GM18511 (cell line): ENCODE measurements around the gene MIPOL1.

Source experiments
- ATAC-seq: cut with Tn5 transposase; IDR thresholded peaks from one replicate; pipeline ENCODE4 v1.9.1; 2021; ENCODE audit warnings: mild to moderate bottlenecking, moderate library complexity; ENCODE audit not compliant: unreplicated experiment

Gene MIPOL1

DNA sequence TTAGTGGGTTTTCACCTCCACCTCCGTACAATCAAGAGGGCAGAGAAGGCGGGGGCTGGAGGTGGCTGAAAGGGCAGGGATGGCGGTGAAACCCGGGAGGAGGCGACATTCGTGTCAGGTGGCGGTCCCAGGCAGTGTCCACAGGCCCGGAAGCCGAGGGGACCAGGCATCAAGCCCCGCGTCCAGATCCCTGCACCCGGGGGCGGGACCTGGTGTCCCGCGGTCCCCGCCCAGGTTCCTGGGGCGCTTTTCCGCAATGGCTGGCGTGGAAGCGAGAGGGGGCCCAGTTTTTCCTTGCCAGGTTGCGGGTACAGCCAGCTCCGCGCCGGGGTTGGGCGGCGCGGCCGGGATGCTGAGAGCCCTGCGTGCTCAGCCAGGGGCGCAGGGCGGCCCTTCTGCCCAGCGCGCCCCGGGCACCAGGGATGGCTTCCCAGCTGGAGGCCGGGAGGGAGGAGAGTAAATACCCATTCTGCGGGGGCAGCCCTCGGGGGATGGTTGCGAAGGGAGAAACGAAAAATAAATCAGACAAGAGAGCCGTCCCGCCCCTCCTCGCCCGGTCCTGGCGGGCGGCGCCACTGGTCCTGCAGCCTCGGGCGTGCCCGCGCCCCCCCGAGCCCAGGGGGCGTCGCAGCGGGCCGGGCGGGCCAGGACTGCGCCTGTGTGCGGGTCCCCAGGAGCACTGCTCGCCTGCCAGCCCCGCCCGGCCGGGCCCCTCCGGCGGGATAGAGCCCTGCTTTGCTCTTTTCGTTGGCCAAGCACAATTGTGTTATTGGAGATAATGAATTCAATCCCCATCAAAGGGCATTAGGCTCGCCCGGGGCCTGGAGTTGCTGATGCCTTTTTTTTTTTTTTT is 385.8 kb downstream of the MIPOL1 start:
- no peak for ATAC-seq

DNA sequence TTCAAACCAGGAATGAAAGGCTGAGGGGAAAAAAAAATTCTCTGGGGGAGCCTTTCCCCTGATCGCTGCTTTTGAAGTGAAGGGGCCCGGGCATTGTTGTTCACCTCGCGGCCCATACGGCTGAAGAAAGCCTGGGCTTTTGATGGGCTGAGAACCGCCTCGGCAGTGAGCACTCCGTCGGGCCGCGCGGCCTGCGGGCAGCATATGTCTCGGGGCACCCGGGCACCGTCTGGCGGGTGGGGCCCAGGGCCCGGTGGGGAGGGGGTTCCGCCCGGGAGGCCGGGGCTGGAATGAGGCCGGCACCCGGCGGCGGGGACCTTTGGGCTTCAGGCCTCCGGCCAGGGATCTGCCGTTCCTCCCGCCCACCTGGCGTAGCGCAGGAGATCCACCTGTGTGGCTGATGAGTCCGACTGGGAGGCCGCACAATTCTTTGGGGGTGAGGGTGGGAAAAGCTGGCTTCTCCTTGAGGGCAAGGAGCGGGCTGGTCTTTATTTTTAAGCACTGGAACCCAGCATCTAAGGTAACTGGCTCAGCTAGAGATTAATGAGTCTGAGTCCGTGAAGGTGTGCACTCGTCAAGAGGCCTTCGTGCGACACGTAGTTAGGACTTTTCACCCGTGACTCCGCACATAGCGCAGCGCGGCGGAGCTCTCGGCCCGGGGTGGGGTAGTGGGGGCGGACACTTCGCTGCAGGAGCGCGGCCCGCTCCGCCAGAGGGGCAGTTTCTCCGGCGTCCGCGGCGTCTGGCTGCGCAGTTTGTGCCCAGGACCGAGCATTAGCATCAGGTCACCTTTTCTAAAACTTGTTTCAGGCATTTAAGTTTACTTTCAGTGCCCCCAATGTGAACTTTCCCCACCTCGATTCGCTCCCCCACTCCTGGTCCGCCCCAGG is 386.7 kb downstream of the MIPOL1 start:
- ATAC-seq: no peak

DNA sequence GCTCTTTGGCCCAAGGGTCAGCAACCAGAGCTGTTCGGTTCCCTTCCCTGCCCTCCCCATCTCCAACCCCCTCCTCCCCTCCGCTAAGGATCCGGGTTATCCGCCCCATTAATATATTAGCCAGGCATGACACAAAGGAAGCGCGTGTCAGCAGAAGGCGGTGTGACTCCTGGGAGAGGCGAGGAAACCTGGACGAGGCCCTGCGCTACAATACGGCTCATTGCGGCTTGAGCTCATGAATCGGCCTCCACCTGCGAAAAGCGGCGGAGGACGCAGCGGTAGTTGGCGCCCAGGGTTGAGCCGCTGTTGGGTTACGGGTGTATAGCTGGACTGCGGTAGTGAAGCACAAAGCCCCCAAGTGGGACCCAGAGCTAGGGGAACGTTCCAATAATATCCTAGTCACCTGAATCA is 387.4 kb downstream of the MIPOL1 start:
- no peak for ATAC-seq

DNA sequence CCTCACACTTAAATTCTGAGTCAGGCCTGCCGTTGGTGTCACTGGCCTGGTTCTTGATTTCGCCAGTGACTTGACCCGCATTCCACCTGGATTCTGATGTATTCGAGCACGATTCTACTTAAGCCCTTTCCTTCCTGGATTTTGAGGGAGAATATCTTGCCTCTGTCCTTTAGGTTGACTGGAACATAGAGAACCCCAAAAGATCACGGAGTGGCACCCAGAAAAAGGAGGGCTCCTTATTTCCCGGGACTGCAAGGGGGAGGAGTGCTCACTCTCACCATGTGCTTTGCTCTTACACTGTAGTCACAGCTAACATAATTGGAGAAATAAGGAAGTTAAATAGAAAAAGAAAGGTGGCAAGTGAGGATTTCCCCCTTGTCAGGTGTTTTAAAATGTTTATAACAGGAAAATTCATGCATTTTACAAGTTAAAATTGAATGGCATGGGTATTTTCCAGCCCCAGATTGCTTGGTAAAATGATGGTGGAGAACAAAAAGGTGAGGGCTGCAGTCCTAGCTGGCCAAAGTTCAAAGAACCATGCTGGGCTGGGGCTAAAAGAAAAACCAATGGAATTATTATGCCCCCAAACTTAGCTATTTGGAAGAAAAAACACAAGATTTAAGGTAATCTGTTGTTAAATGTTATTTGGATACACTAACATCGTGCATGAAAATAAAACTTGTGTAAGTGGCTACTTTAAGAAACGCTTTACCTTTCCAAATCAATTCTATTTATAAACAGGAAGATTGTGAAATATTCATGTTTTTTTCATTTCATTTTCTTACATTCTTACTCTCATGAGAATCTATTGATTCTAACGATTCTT is 388.4 kb downstream of the MIPOL1 start:
- ATAC-seq: no peak

DNA sequence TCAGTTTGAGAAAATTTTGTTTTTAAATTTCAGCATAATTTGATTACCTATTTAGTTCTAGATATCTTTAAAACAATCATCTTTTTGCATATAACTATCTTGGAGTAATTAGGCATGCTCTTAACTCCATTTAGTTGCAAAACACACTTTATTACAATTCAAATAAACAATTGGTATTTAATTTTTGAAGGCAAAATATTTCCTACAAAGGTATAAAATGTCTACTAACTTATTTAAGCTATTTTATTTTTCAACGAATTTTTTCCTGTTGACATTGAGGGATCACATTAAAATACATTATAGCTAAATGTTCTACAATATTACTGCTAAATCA is 389.0 kb downstream of the MIPOL1 start:
- no peak for ATAC-seq

DNA sequence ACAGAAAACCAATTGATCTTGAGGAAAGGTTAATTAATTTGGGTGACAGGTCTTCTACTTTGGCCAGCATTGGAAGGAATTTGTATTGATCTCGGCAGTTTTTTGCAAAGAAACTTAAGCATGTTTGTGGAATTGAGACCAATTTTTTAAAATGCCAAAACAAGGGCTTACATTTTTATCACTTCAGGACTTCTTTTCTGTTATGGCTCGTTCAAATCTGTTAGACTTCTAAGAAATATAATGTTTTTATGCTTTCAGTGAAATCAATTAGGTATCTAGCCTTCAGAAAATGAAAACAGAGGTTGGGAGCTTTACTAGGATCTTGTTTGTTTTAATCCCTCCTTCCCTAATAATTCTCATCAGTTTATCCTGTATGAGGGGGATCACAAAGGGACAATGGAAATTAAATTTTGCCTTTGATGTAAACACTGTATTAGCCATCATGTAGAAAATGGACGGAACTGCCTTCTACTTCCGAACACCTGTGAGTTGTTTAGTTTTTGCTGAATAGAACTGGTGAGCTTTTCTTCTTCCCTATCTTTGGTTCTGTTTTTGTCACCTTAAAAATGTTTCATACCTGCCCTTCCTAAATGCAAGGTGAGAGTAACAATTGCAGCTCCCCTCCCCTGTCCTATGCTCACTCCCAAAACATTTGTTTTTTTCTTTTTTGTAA is 389.5 kb downstream of the MIPOL1 start:
- ATAC-seq: no peak

DNA sequence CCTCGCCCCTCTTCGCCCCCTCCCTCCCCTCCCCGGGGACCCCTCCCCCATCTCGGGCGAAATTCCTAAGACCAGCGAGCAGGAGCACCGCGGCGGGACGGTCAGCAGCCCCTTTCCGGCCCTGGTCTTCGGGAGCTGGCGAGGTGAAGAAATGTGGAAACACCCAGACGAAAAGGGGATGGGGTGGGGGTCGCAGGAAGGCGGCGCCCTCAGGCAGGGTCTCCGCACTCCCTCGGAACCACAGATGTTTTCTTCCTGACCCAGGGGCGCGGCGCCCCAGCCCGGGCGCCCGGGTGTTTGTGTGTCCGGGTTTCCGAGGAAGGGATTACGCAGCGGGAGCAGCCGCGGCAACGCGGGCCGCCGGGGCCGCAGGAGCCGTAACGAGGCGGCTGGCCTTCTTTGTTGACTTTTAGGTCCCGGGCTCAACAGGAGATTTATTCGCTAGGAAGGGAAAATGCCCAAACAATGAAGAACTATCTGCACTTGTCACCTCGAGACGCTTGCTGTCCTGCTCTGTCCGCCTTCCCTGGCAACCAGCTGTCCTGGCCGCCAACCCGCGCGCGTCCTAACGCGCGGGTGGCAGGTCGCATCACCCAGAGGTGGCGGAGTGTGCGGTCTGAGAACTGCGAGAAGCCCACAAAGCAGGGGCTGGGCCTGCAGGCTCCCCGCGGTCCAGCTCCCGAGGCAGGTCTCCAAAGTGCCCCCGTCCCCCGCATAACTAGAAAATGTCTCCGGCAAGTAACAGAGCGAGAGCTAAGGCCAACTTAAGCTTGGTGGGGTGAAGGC is 390.3 kb downstream of the MIPOL1 start:
- ATAC-seq: no peak

DNA sequence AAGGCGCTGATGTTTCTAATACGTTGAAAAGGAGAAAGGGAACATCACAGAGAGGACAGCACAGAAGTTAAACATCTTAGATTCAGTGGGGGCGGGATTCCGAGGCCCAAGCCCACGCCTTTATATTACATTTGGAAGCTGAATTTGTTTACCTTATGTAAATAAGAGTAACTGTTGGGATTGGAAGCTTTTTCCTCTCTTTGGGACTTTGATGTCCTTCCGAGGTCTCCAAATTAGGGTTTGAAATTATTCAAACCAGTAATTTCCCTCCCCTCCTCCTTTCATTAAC is 390.9 kb downstream of the MIPOL1 start:
- no peak for ATAC-seq

DNA sequence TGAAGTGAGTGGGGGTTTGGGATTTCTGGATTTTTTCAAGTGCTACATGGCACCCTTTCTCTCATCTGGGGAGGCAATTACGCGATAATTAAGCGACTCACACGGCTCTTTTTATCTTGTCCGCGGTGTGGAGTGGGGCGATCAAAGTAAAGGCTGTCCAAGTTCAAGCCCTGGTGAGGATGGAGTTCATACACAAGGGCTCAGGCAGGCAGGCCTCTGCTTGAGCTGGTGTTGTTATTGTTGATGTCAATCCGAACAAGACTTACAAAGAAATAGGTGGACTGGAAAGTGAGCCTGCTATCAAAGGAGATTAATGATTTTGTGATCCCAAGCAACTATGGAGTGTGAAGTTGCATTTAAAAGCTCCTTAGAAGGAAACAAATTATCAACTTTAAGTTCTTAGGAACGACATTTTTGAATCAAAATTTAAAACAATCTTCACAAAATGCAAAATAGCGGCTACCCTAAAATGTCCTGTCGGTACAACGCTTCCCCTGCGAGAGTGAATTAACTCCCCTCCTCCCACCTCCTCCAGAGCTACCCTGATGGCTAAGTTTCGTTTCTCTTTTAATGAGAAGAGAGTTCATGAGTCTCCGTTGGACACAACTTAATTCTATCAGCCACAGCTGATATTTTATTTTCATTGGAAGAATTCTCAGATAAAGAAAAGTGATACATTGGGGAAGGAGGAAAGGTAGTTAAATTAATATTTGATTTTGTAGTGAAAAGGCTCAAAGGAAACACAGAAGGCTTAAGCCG is 391.4 kb downstream of the MIPOL1 start:
- no peak for ATAC-seq

DNA sequence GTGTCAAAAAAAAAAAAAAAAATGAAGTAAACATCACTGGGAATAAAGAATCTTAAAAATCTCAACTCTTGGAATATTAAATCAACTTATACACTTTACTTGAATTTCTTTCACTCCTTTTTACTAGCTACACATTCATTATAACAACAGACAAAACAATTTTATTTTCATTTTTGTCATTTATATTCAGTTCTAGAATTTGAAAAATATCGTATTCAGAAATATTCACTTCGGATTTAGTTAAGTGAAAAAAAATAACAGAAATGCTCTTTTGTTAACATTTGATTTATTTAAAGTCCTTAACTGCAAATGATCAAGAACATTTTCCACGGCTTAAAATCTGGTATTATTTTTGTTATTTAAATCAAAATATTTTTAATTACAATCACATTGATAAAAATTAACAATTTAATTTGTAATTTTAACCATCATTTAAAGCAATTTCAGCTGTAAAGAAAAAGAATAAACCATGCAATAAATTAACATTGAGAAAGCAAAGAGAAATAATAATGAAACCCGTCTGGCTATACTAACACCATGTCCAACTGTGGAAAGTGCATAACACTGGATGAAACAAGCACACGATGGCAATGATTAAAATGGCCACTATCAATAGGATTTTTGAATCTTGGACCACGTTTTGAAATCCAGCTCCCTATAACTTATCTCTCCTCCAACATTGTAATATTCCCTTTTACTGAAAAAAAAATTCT is 392.1 kb downstream of the MIPOL1 start:
- no peak for ATAC-seq

DNA sequence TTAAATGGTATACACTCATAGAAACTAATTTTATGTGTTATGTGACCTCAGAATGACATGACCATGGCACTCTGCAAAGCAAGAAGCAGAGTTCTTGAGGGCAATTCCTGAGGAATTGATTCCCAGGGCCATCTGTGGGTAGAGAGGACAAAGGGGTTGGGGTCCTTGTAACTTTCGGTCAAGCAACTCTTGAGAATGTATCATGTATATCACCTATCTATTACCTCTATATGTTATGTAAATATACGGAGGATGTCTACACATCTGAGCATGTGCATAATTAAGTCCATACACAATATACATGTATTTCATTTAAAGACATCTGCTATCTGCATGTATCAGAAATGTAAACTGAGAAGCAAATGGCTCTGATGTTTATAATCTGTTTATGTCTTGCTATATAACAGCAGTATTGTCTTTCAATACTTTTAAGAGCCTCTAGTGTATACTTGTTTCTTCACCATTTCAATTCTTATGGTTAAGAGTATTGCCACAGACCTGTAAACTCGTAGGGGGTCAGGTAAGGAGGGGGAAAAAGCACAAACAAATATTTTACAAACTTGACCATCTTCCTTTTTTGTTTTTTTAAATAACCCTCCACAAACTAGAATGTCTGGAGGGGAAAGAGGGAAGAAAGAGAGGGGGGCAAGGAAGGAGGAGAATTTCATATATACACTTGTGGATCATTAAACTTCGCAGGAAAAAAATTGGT is 392.8 kb downstream of the MIPOL1 start:
- no peak for ATAC-seq

DNA sequence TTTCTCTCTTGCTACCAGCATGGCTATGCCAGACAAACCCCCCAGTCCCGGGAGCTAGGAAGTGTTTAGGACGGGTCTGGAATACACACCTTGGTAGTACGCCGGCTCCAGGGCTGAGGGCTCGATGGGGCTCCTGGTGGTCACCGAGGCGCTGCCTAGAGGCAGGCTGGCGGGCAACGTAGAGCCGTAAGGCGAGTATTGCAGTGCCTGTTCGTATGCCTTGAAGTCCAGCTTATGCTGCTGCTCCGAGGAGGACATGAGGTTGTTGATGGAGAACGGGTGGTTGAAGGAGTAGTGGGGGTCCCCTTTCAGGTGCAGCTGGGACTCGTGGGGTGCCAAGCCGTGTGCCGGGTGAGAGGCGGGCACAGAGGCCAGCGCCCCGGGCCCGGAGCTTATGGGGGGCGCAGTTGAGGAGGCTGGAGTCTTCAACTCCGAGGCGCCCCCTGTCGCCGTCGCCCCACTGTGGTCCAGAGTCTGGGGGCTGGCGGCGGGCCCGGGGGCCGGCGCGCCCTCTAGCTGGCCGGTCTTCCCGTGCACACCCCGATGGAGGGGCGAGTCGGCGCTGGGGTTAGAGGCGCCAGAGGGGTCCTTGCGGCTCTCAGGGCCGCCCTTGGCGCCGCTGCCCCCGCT is 393.7 kb downstream of the MIPOL1 start:
- ATAC-seq: no peak

DNA sequence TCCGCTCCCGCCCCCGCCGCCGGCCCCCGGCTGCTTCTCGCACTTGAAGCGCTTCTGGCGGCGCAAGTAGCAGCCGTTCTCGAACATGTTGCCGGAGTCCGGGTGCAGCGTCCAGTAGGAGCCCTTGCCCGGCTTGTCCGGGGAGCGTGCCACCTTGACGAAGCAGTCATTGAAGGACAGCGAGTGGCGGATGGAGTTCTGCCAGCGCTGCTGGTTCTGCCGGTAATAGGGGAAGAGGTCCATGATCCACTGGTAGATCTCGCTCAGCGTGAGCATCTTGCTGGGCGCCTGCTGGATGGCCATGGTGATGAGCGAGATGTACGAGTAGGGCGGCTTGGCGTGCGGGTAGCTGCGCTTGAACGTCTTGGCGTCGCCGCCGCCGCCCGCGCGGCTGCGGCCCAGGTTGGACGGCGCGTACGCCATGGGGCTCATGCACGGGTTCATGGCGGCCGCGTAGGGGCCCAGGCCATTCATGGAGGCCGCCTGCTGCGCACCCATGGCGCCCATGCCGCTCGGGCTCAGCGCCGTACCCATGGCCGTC is 394.3 kb downstream of the MIPOL1 start:
- no peak for ATAC-seq

DNA sequence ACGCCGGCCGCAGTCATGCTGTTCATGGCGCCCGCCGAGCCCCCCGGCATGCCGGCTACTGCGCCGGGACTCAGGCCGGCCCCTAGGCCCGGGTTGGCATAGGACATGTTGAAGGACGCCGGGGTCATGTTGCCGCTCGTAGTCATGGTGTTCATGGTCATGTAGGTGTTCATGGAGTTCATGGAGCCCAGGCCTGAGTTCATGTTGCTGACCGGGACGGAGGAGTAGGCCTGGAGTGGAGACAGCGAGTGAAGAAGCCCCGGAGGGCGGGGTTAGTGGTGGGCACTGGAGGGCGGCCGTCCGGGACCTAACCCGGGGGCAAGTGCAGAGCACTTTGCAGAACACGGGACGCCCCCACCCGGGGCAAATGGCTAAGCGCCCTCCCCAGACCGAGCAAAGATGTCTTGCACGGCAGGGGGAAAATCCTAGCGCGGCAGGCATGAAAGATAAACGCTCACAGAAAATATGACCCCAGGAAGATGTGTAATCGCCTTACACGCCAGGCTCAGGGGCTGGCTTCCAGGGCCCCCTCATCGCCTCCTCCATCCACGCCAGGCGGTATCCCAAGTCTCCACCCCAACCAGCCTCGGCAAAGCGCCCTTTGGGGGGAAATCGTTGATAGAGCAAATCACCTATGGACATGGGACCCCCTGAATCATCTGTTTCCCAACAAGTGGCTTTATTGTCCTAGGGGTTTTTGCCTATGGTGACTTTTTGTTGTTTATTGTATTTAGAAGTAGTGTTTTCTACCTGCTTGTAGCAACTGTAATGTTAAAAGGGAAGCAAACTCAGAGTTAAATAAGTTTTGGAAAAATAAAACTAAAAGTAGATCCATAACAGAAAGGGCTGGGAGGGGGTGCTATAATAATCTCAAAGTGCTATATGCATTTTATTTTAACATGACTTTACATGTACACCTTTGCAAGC is 395.0 kb downstream of the MIPOL1 start:
- ATAC-seq: no peak

DNA sequence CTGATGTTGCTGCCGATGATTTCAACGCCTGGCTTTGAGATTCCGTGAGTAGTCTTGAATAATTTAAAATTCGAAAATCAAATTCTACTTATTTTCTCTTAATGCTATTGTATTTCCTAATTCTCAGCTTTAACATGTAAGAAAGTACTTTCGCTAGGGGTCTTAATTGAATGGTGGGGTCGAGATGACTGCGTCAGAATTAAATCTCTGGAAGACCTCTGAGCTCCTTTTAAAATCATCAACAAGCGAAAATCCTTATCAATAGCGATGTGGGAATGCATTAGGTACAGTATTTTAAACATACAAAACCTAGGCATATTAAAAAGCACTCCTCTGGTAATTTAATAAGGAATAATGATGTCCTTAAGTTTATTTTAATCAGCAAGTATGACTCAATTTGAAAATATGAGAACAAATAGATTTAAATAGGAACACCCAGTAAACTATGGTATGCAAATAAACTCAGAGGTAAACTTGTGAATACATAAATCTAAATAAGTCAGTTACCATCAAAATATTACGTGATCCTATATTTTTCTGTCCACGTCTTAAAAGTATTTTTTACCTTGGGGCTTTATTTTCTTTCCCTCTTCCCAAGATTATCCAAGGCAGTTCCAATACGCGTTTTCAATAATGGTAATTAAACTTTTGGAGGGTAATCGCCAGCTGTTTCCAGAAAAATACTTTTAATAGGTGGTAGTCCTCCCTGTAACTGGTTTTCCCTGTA is 395.9 kb downstream of the MIPOL1 start:
- ATAC-seq: no peak
